HEK293T (cell line): ENCODE data around the gene COL5A1.

Experiments used
- ARNT ChIP-seq: fragments of 450-650 bp; IDR thresholded peaks from 2 replicates; pipeline ENCODE4 v1.6.1; 2017; ENCODE audit warnings: mild to moderate bottlenecking
- BHLHE40 ChIP-seq: fragments of 450-650 bp; IDR thresholded peaks from 2 replicates; pipeline ENCODE4 v1.6.1; 2016; ENCODE audit warnings: mild to moderate bottlenecking, moderate library complexity, borderline replicate concordance
- ELF4 ChIP-seq: fragments of 450-650 bp; IDR thresholded peaks from 2 replicates; pipeline ENCODE4 v1.6.1; 2017; ENCODE audit warnings: antibody characterized with exemption
- FOXA1 ChIP-seq: fragments of 450-650 bp; IDR thresholded peaks from 2 replicates; pipeline ENCODE4 v1.6.1; 2016; ENCODE audit warnings: mild to moderate bottlenecking
- SP1 ChIP-seq: fragments of 450-650 bp; IDR thresholded peaks from 2 replicates; pipeline ENCODE4 v1.6.1; 2017
- TARDBP ChIP-seq: fragments of 450-650 bp; IDR thresholded peaks from 2 replicates; pipeline ENCODE4 v1.6.1; 2016

- TF ChIP-seq BHLHE40 (no peak), ARNT (no peak), ELF4 (no peak), SP1 (no peak), FOXA1 (no peak), TARDBP (no peak)
Observed at GRCh38 chr9:134827559-134827958, 186.0 kb downstream of the COL5A1 start.
